Nephron progenitor cell (in vitro differentiated cells): ENCODE data around the gene TSPAN32.
A peak's percentile ranks its signal among the peaks of the same experiment; 100 is the strongest.
"Not testable (repeated sequence)": the region's sequence is repeated elsewhere in the genome, so short reads cannot be mapped to it uniquely, and the experiment has no call there.

Source experiments
- DNase-seq: peaks from one replicate; pipeline ENCODE4 v3.0.0; 2021
- H3K27ac Mint-ChIP-seq: 2 replicates; pipeline ENCODE4 v1.8.0; 2021; ENCODE audit warnings: mild to moderate bottlenecking, moderate library complexity, mixed read lengths
- H3K27me3 Mint-ChIP-seq: 2 replicates; pipeline ENCODE4 v1.8.0; 2021; ENCODE audit warnings: mild to moderate bottlenecking, low read depth, mixed read lengths; ENCODE audit not compliant: poor library complexity
- H3K36me3 Mint-ChIP-seq: 2 replicates; pipeline ENCODE4 v1.8.0; 2021; ENCODE audit warnings: low read depth, mixed read lengths
- H3K4me1 Mint-ChIP-seq: 2 replicates; pipeline ENCODE4 v1.8.0; 2021; ENCODE audit warnings: mixed read lengths
- H3K4me3 Mint-ChIP-seq: 2 replicates; pipeline ENCODE4 v1.8.0; 2021; ENCODE audit warnings: mild to moderate bottlenecking, moderate library complexity, mixed read lengths
- H3K9me3 Mint-ChIP-seq: 2 replicates; pipeline ENCODE4 v1.8.0; 2021; ENCODE audit warnings: mild to moderate bottlenecking, moderate library complexity, mixed read lengths
- TF ChIP-seq, protein P1 (sequence below): fragments of 200-600 bp; sonication (generic); IDR thresholded peaks from 2 replicates; pipeline ENCODE4 v1.5.0; 2021; ENCODE audit warnings: antibody characterized with exemption

Gene TSPAN32

GRCh38 chr11:2360081-2360642, 58.3 kb downstream of the TSPAN32 start:
- DNase-seq, result no peak
- Mint-ChIP-seq H3K9me3 (peaks cover 12% of the 10 kb centered on the region), H3K36me3 (no peaks in the 10 kb centered on the region), H3K4me1 (no peaks in the 10 kb centered on the region), H3K27ac (peak overlapping the region; percentile 36), H3K27me3 (peaks cover 26% of the 10 kb centered on the region), H3K4me3 (no peak overlapping the region)
- TF ChIP-seq, protein P1, sequence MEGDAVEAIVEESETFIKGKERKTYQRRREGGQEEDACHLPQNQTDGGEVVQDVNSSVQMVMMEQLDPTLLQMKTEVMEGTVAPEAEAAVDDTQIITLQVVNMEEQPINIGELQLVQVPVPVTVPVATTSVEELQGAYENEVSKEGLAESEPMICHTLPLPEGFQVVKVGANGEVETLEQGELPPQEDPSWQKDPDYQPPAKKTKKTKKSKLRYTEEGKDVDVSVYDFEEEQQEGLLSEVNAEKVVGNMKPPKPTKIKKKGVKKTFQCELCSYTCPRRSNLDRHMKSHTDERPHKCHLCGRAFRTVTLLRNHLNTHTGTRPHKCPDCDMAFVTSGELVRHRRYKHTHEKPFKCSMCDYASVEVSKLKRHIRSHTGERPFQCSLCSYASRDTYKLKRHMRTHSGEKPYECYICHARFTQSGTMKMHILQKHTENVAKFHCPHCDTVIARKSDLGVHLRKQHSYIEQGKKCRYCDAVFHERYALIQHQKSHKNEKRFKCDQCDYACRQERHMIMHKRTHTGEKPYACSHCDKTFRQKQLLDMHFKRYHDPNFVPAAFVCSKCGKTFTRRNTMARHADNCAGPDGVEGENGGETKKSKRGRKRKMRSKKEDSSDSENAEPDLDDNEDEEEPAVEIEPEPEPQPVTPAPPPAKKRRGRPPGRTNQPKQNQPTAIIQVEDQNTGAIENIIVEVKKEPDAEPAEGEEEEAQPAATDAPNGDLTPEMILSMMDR, result no peak

DNA sequence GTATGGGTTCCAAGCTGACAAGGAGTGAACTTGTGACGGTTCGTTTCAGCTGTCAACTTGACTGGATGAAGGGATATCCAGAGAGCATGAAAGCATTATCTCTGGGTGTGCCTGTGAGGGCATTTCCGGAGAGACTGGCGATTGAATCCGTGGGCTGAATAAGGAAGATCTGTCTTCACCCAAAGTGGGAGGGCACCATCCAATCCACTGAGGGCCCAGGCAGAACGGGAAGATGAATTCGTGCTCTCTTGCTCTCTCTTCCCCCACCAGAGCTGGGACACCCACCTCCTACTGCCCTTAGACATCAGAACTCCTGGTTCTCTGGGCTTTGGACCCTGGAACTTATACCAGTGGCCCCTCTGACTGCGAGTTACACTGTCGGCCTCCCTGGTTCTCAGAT, 59.8 kb downstream of the TSPAN32 start:
- H3K27ac Mint-ChIP-seq, result no peak overlapping the region
- no peak overlapping the region for H3K4me3 Mint-ChIP-seq
- no peak for DNase-seq
- TF ChIP-seq, protein P1, result no peak
- H3K36me3 Mint-ChIP-seq, result no peaks in the 10 kb centered on the region
- H3K4me1 Mint-ChIP-seq, result no peaks in the 10 kb centered on the region
- peaks cover 21% of the 10 kb centered on the region for H3K27me3 Mint-ChIP-seq
- H3K9me3 Mint-ChIP-seq, result peaks cover 2% of the 10 kb centered on the region

GRCh38 chr11:2362414-2362813, 60.6 kb downstream of the TSPAN32 start:
- Mint-ChIP-seq H3K4me3 (no peak overlapping the region), H3K4me1 (no peaks in the 10 kb centered on the region), H3K9me3 (no peaks in the 10 kb centered on the region), H3K27me3 (peaks cover 23% of the 10 kb centered on the region), H3K27ac (no peak overlapping the region), H3K36me3 (no peaks in the 10 kb centered on the region)
- DNase-seq, result no peak
- TF ChIP-seq, protein P1, result no peak

DNA sequence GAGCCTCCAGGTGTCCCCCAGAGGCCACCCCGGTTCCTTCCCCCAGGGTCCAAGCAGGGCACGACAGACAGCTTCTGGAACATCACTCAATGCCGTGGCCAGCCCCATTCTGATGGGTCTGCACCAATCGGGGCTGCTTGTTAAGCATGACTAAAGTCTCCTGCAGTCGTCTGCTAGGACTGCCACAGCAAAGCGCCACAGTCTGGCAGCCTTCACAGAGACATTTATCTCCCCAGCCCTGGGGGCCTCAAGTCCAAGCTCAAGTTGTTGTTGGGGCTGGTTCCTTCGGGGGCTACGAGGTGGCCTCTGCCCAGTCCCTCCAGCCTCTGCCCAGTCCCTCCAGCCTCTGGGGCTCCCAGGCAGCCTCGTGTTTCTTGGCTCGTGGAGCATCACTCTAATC, 61.3 kb downstream of the TSPAN32 start:
- Mint-ChIP-seq H3K9me3 (no peaks in the 10 kb centered on the region), H3K27me3 (peaks cover 23% of the 10 kb centered on the region), H3K36me3 (no peaks in the 10 kb centered on the region), H3K4me3 (no peak overlapping the region), H3K4me1 (no peaks in the 10 kb centered on the region), H3K27ac (no peak overlapping the region)
- DNase-seq, result no peak
- TF ChIP-seq, protein P1, result no peak

DNA sequence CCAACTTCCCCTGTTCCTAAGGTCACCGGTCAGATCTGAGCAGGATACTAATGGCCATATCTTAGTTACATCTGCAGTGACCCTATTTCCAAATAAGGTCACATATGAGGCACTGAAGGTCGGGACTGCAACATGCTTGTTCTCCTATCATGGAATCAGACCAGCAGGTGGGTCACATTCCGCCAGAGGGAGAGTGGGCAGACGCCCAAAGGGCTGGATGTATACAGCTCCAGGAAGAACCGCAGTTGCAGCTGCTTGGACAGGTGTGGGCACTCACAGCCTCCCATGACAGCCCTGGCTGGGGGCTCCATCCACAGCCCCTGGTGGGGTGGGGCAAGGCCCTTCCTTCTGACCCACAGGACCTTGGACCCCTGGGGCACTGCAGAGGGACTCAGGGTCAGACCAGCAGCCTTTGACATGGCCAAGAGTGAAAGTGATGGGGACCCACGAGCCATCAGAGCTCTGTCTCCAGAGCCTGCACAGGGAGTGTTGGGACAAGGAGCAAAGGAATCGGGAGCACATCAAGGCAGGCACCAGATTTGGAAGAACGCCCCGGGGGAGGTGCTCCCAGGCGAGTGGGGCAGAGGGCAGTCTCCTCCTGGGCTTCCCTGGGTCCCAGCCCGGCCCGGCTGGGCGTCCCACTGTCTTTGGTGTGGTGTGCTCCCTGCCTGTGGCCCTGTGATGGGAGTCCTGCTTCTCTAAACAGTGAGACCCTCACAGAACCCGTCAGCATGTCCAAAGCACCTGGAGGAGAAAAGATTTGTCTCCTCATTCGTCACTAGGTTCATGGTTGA, 62.0 kb downstream of the TSPAN32 start:
- Mint-ChIP-seq H3K27ac (no peak overlapping the region), H3K4me1 (no peaks in the 10 kb centered on the region), H3K4me3 (no peak overlapping the region), H3K9me3 (no peaks in the 10 kb centered on the region), H3K27me3 (peaks cover 19% of the 10 kb centered on the region), H3K36me3 (no peaks in the 10 kb centered on the region)
- TF ChIP-seq, protein P1, result no peak
- no peak for DNase-seq

- DNase-seq, H3K27ac Mint-ChIP-seq, H3K4me3 Mint-ChIP-seq: not testable (repeated sequence)
These were observed 62.6 kb downstream of the TSPAN32 start for GRCh38 chr11:2364386-2364785.

More at GRCh38 chr11:2364386-2364785, 62.6 kb downstream of the TSPAN32 start:
- not testable (repeated sequence) for H3K4me1 Mint-ChIP-seq, H3K9me3 Mint-ChIP-seq, H3K36me3 Mint-ChIP-seq
- H3K27me3 Mint-ChIP-seq, result peaks cover 19% of the 10 kb centered on the region
